Endothelial cell of hepatic sinusoid (primary cell): ENCODE measurements around the gene HIGD1A.

Source experiments
- in situ Hi-C: cut with HindIII; loops from 2 replicates; pipeline ENCODE4 v1.10.0; 2017; ENCODE audit warnings: low sequenced_read_pairs

HIGD1A gene

DNA sequence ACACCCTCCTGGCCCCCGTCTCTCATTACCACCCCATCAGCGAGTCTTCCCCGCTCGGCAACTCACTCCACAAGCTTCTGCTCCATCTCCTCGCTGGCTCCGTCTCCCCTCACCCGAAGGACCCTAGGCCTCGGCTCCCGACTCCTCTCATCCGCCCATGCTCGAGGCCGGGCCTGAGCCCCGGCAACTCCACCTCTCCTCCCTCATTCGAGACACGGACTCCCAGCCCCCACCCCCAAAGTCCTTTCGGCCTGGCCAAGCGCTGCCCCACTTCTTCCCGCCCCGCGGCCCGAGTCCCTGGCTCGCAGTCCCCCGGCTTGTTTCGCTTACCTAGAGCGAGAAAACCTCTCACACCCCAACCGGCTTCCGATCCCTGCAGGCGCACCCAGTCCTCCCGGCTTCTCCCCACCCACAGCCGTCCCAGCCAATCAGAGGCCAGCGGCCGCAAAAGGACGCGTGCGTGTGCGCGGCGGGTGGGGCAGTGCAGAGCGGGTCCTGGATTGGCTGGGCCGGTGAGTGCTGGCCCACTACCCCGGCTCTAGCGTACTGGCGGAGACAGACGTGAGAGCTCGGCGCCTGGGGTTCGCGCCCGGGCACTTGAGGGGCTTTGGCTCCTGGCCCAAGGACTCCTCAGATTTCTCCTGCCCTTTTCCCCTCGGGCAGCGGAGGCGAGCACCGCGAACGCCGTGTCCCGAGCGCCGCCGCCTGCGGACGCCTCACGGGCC lies at the start of gene HIGD1A:
Gene HIGD1A, minus strand, starts transcription at position 385 of the 725 bp plus-strand sequence. CDS start 10,237 bp downstream, outside the sequence.
- in situ Hi-C loops: no loop called here

DNA sequence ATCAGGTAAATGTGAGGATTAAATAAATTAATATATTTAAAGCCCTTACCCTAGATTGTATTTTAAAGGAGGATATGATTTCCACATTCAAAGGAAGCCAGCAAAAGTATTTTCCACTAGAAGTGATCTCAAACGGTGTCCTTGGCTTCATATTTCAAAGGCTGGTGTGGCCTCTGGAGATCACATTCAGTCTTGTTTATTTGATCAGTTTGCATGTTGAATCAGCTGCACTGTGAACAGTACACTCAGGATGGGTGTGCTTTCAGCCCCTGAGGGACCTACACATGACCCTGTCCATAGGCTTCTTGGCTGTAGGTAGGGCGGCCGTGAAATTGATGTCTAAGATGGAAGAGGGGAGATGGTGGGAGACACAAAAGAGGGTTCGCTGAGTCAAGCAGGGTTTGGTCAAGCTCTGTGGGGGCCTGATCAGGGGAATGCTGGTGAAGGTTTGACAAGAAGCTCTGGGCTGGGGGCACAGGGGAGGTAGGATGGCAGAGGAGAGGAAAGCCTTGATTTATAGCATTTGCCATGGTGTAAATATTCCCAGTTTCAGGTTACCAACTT lies 49.5 kb upstream of the HIGD1A start:
- in situ Hi-C loops: no loop called here

DNA sequence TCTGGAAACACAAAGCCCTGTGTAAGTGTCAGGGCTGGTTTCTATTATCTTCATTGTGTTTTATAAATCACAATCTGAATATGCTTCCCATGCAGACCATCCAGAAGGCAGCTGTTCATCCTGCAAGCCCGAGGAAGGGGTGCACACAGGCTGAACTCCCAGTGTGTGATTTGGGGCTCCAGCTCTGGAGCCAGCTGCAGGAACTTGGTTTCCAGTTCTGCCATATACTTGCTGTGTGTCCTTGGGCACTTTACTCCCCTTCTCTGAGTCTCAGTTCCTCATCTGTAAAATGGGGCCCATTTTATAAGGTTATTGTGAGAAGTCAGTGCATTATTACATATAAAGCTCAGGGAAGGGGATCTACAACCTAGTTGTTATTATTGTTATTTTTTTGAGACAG lies 48.8 kb upstream of the HIGD1A start:
- in situ Hi-C loops: no loop called here

- in situ Hi-C loops: no loop called here
Observed at GRCh38 chr3:42852441-42852840, 48.2 kb upstream of the HIGD1A start.

GRCh38 chr3:42851228-42851834 lies 47.0 kb upstream of the HIGD1A start:
- in situ Hi-C loops: no loop called here

DNA sequence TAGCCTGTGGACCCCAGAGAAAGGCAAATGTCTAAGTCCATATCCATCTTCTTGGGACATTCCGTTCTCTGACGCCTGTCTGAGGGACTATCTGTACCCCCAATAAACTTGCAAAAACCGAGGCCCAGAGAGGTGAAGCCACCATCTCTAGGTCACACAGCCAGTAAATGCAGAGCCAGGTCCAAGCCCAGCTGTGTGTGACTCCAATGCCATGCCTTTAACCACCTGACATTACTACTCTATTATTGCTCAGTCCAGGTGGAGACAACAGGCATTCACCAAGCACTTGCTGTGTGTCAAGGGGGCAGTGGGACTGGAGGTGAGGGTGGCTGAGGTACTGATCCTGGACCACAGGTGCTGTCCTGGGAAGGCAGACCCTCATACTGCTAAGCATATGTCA lies 46.0 kb upstream of the HIGD1A start:
- in situ Hi-C loops: no loop called here

- in situ Hi-C loops: no loop called here
Observed at GRCh38 chr3:42849017-42849416, 44.7 kb upstream of the HIGD1A start.

DNA sequence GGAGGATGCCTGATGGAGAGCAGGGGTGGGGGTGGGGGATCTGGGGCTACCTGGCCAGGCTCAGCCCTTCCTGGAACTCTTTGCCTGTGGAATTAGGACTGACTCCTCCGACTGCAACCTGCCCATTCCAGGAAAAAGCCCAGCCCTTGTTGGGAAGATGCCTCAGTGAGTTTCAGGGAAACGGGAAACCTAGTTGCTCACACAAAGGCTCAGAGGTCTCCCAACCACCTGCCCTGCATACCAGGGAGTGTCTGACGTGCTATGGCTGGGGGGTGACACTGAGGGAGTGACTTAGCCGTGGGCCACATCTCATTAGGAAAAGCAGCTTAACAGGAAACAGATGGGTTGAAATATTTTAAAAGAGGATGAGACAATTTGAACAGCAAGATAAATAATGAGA lies 43.4 kb upstream of the HIGD1A start:
- in situ Hi-C loops: no loop called here

- in situ Hi-C loops: no loop called here
Observed at GRCh38 chr3:42846685-42847522, 42.6 kb upstream of the HIGD1A start.

GRCh38 chr3:42844815-42845214 lies 40.5 kb upstream of the HIGD1A start:
- in situ Hi-C loops: no loop called here

- in situ Hi-C loops: no loop called here
Observed at GRCh38 chr3:42844412-42844713, 40.1 kb upstream of the HIGD1A start.

DNA sequence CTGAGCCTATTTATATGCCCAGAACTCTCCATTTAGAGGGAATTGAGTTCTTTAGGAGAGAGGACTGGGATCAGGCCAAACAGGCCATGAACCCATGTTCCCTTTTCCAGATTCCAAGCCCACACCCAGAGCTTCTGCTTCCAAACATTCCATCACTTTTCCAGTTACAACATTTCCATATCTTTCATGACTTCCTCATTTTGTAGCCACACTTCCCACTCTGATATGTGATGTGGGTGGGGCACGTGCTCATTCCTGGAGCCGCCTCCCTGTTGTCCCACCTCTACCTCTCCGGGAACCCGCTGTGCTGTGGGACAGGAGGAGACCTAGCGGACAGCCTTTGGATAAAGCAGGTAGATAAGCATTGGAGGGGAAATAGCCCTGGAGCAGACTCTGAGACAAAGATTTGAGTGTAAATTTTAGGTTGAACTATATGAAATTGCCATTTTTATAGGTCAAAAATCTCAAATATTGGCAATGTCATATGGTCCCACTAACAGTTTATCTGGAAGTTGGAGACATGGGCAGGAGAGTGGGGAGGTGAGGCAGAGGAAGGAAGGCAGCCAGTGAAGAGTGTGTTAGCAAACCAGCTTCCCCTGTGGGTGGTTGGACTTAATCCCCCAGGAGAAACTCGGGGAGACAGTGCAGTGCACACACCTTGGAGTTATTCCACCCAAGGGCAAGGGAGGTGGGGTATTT lies 39.6 kb upstream of the HIGD1A start:
- in situ Hi-C loops: no loop called here

GRCh38 chr3:42841332-42841731 lies 37.0 kb upstream of the HIGD1A start:
- in situ Hi-C loops: no loop called here

- in situ Hi-C loops: no loop called here
Observed at GRCh38 chr3:42839616-42840015, 35.3 kb upstream of the HIGD1A start.

GRCh38 chr3:42838571-42838970 lies 34.3 kb upstream of the HIGD1A start:
- in situ Hi-C loops: no loop called here

- in situ Hi-C loops: no loop called here
Observed at GRCh38 chr3:42836150-42837123, 32.1 kb upstream of the HIGD1A start.

- in situ Hi-C loops: no loop called here
Observed at GRCh38 chr3:42831321-42831713, 27.0 kb upstream of the HIGD1A start.

DNA sequence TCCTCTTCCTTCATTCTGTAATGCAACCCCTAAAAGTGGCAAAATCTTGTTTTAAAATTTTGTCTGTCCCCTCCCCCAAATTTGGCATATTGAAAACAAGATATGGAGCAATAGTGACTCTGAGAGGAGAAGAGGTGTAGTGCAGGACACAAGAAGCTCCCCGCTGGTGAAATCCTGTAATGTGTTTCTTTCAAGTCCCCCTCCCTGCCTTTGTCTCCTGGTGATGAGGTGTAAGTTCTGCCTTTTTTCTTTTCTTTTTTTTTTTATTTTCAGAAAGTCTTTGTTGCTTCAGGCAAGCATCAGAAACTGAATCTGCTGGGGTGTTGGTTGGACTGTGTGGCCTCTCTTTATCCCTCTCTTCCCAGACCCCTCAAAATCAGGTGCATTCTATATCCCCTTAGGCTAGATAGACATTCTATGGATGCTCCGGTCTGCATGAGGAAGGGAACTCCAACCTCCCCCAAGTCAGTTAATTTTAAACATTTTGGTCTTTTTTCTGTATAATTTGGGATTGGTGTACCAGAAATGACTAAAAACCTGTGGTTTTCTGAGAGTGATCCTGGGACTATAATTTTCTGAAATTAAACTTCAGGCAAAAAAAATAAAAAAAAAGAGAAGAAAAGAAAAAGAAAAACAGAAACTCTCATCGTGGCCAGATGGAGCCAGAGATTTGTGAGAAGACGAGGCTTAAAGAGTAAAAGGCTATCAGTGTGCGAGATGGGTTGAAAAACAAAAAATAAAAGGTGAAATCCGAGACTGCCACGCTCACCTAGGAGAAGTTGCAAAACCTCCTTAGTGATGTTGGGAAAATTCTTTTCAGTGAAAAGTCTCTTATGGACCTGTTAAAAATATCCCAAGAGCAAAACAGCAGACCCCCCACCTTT lies 26.4 kb upstream of the HIGD1A start:
- in situ Hi-C loops: no loop called here
